Astrocyte (in vitro differentiated cells and primary cell): ENCODE data around the gene PSEN1.

Source experiments
- EZH2 ChIP-seq: IDR thresholded peaks from 2 replicates; pipeline ENCODE4 v1.6.1; 2012; ENCODE audit warnings: mild to moderate bottlenecking, low read length, inconsistent platforms; ENCODE audit not compliant: insufficient read depth
- TF ChIP-seq, protein P1 (sequence below): IDR thresholded peaks from 2 replicates; pipeline ENCODE4 v1.5.1; 2011; ENCODE audit warnings: low read depth, mild to moderate bottlenecking, inconsistent platforms, low read length, moderate library complexity; ENCODE audit not compliant: insufficient read depth

DNA sequence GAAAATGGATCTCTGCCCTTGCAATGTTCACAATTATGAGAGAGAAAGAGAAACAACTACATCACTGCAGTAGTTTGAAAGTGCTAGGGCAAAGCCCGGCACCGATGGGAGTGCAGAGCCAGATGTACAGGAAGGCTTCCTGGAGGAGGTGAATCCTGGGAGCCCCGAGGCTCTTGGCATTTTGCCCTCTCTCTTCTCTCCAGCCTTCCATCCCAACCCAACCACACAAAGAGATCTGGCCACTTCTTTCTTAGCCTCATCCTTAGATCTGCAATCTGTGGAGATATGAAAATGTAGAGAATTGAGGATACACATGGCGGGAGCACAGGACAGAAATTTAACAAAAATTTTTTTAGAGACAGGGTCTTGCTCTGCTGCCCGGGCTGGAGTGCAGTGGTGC, 97.7 kb downstream of the PSEN1 start:
- TF ChIP-seq, protein P1, sequence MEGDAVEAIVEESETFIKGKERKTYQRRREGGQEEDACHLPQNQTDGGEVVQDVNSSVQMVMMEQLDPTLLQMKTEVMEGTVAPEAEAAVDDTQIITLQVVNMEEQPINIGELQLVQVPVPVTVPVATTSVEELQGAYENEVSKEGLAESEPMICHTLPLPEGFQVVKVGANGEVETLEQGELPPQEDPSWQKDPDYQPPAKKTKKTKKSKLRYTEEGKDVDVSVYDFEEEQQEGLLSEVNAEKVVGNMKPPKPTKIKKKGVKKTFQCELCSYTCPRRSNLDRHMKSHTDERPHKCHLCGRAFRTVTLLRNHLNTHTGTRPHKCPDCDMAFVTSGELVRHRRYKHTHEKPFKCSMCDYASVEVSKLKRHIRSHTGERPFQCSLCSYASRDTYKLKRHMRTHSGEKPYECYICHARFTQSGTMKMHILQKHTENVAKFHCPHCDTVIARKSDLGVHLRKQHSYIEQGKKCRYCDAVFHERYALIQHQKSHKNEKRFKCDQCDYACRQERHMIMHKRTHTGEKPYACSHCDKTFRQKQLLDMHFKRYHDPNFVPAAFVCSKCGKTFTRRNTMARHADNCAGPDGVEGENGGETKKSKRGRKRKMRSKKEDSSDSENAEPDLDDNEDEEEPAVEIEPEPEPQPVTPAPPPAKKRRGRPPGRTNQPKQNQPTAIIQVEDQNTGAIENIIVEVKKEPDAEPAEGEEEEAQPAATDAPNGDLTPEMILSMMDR = no peak
- no peak for TF ChIP-seq EZH2
